Loucy (cell line): Measurements from ENCODE around the gene GAGE12E.
"Not testable (repeated sequence)": the region's sequence is repeated elsewhere in the genome, so short reads cannot be mapped to it uniquely, and the experiment has no call there.

Experiments used
- H2AFZ ChIP-seq: fragments of 200-600 bp; sonication (generic); 2 replicates; pipeline ENCODE4 v1.6.0; 2016; ENCODE audit warnings: antibody characterized with exemption, mild to moderate bottlenecking, low read length, moderate library complexity
- H3F3A ChIP-seq: fragments of 200-600 bp; 2 replicates; pipeline ENCODE4 v1.6.0; 2016; ENCODE audit warnings: antibody characterized with exemption, low read depth, mild to moderate bottlenecking
- H3K27me3 ChIP-seq: fragments of 200-600 bp; sonication (generic); 2 replicates; pipeline ENCODE4 v1.6.1; 2014; ENCODE audit warnings: low read length, mild to moderate bottlenecking; ENCODE audit not compliant: insufficient read depth, poor library complexity, severe bottlenecking
- H3K36me3 ChIP-seq: fragments of 200-600 bp; sonication (generic); 2 replicates; pipeline ENCODE4 v1.6.1; 2016; ENCODE audit warnings: low read length; ENCODE audit not compliant: insufficient read depth
- H3K4me1 ChIP-seq: fragments of 200-600 bp; sonication (generic); 2 replicates; pipeline ENCODE4 v1.5.1; 2014; ENCODE audit warnings: low read length, mild to moderate bottlenecking; ENCODE audit not compliant: insufficient read depth, poor library complexity, severe bottlenecking
- H3K4me2 ChIP-seq: fragments of 200-600 bp; sonication (generic); 2 replicates; pipeline ENCODE4 v1.6.0; 2014; ENCODE audit warnings: antibody characterized with exemption, low read length, low read depth, mild to moderate bottlenecking; ENCODE audit not compliant: poor library complexity, severe bottlenecking
- H3K4me3 ChIP-seq: fragments of 200-600 bp; sonication (generic); 2 replicates; pipeline ENCODE4 v1.5.1; 2014; ENCODE audit warnings: low read length, mild to moderate bottlenecking, mixed read lengths; ENCODE audit not compliant: poor library complexity, severe bottlenecking
- H3K79me2 ChIP-seq: fragments of 200-600 bp; sonication (generic); 2 replicates; pipeline ENCODE4 v1.6.1; 2014; ENCODE audit warnings: low read length; ENCODE audit not compliant: insufficient read depth
- H3K9ac ChIP-seq: fragments of 200-600 bp; sonication (generic); 2 replicates; pipeline ENCODE4 v1.6.0; 2014; ENCODE audit warnings: mild to moderate bottlenecking, low read depth, low read length, moderate library complexity; ENCODE audit not compliant: poor library complexity, severe bottlenecking
- H3K9me2 ChIP-seq: fragments of 200-600 bp; sonication (generic); replicated peaks from 2 replicates; pipeline ENCODE4 v1.6.1; 2016; ENCODE audit warnings: low read depth, low read length, mixed read lengths
- H3K9me3 ChIP-seq: fragments of 200-600 bp; sonication (generic); 2 replicates; pipeline ENCODE4 v1.6.1; 2014; ENCODE audit warnings: mild to moderate bottlenecking, antibody characterized with exemption, low read length, low read depth; ENCODE audit not compliant: insufficient read depth
- H4K20me1 ChIP-seq: fragments of 200-600 bp; sonication (generic); 2 replicates; pipeline ENCODE4 v1.6.0; 2014; ENCODE audit warnings: antibody characterized with exemption, low read length, mild to moderate bottlenecking; ENCODE audit not compliant: insufficient read depth, poor library complexity, severe bottlenecking

GAGE12E gene

DNA sequence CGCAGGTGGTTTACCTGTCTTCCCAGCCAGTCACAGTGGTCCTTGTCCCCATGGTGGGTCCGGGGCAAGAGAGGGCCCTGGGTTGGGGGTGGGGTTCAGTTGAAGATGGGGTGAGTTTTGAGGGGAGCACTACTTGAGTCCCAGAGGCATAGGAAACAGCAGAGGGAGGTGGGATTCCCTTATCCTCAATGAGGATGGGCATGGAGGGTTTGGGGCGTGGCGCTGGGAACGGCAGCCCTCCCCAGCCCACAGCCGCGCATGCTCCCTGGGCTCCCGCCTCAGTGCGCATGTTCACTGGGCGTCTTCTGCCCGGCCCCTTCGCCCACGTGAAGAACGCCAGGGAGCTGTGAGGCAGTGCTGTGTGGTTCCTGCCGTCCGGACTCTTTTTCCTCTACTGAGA, 28.6 kb downstream of the GAGE12E start, which contains the start of gene GAGE12H:
Gene GAGE12H (plus strand): TSS at position 301 of the 400 bp plus-strand sequence. CDS start 1,155 bp downstream, outside the sequence.
- not testable (repeated sequence) for H4K20me1 ChIP-seq, H3K4me2 ChIP-seq, H3K9ac ChIP-seq, H3K9me3 ChIP-seq, H3K79me2 ChIP-seq, H3K4me1 ChIP-seq, H3K36me3 ChIP-seq, H3K27me3 ChIP-seq, H2AFZ ChIP-seq, H3K4me3 ChIP-seq, H3K9me2 ChIP-seq, H3F3A ChIP-seq

DNA sequence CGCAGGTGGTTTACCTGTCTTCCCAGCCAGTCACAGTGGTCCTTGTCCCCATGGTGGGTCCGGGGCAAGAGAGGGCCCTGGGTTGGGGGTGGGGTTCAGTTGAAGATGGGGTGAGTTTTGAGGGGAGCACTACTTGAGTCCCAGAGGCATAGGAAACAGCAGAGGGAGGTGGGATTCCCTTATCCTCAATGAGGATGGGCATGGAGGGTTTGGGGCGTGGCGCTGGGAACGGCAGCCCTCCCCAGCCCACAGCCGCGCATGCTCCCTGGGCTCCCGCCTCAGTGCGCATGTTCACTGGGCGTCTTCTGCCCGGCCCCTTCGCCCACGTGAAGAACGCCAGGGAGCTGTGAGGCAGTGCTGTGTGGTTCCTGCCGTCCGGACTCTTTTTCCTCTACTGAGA, 38.1 kb downstream of the GAGE12E start, which contains the start of gene GAGE2A:
Gene GAGE2A (plus strand): TSS at position 301 of the 400 bp plus-strand sequence. CDS start 1,155 bp downstream, outside the sequence.
- H3K27me3 ChIP-seq, H3F3A ChIP-seq, H3K9me2 ChIP-seq, H3K4me3 ChIP-seq, H3K9ac ChIP-seq, H3K9me3 ChIP-seq, H3K36me3 ChIP-seq, H4K20me1 ChIP-seq, H3K4me1 ChIP-seq, H3K4me2 ChIP-seq, H3K79me2 ChIP-seq, H2AFZ ChIP-seq: not testable (repeated sequence)

DNA sequence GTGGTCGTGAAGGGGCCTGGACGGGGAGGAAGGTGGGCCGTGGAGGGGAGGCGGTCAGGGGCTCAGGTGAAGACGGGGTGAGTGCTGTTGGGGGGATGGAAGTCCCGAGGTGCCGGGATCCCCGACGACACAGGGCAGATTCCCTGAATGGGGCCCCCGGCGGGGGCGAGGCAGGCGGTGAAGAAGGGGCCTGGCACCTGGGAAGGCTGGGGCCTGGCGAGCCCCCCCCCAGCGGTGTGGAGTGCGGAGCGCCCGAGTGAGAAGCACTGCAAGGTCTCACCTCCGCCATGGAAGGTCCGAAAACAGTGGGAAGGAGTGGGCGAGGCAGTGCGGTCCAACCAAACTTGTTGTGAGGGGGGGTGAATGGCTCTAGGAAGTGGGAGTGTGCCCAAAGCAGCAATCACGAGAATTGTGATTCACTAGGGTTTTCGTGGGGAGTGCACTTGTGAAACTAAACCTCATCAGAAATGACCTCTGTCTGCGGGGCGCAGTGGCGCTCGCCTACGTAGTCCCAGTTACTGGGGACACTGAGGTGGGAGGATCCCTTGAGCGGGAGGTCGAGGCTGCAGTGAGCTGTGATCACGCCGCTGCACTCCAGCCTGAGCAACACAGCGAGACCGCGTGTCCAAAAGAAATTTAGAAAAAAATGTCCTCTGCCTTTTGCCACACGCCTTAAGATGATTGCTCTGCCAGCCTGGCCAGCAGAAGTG, 38.8 kb downstream of the GAGE12E start:
- H4K20me1 ChIP-seq, H3F3A ChIP-seq, H3K27me3 ChIP-seq, H3K79me2 ChIP-seq, H3K4me2 ChIP-seq, H3K9ac ChIP-seq, H3K4me1 ChIP-seq, H3K9me3 ChIP-seq, H2AFZ ChIP-seq, H3K4me3 ChIP-seq, H3K36me3 ChIP-seq, H3K9me2 ChIP-seq: not testable (repeated sequence)

DNA sequence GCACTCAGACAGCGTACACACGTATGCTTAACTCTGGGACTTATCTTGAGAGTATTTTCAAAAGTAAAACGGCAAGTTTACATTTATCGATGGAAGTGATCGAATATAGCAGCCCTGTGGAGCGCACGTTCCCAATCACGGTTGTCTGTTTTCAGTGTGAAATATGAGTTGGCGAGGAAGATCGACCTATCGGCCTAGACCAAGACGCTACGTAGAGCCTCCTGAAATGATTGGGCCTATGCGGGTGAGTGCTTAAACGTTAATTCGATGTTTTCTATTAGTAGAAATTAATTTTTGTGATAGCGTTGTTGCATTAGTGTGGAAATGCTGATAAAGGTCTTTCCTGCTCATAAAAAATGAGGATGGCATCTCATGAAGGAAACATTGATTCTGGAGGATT, 39.4 kb downstream of the GAGE12E start:
- not testable (repeated sequence) for H2AFZ ChIP-seq, H3K9ac ChIP-seq, H3K27me3 ChIP-seq, H3K79me2 ChIP-seq, H3K9me3 ChIP-seq, H3K9me2 ChIP-seq, H3F3A ChIP-seq, H3K36me3 ChIP-seq, H3K4me2 ChIP-seq, H4K20me1 ChIP-seq, H3K4me3 ChIP-seq, H3K4me1 ChIP-seq

DNA sequence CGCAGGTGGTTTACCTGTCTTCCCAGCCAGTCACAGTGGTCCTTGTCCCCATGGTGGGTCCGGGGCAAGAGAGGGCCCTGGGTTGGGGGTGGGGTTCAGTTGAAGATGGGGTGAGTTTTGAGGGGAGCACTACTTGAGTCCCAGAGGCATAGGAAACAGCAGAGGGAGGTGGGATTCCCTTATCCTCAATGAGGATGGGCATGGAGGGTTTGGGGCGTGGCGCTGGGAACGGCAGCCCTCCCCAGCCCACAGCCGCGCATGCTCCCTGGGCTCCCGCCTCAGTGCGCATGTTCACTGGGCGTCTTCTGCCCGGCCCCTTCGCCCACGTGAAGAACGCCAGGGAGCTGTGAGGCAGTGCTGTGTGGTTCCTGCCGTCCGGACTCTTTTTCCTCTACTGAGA, 47.6 kb downstream of the GAGE12E start, which contains the start of gene GAGE1:
Gene GAGE1 (plus strand): TSS at position 301 of the 400 bp plus-strand sequence. CDS start 1,155 bp downstream, outside the sequence.
- not testable (repeated sequence) for H3K4me2 ChIP-seq, H3K79me2 ChIP-seq, H3K4me3 ChIP-seq

More for the DNA sequence above, 47.6 kb downstream of the GAGE12E start, which contains the start of gene GAGE1:
- not testable (repeated sequence) for H2AFZ ChIP-seq, H3K9ac ChIP-seq, H3K36me3 ChIP-seq, H3K27me3 ChIP-seq, H3K9me3 ChIP-seq, H3K4me1 ChIP-seq, H3K9me2 ChIP-seq, H3F3A ChIP-seq, H4K20me1 ChIP-seq
